ENCODE results near the gene FDX1. TPM values are rescaled to one million over a fixed set of nuclear protein-coding genes. Genes with fewer than 3 reads are reported as not detected.
"Not testable (repeated sequence)": the region's sequence is repeated elsewhere in the genome, so short reads cannot be mapped to it uniquely, and the experiment has no call there.

FDX1 gene
- total RNA-seq, 1 experiment from 2014 or later: 29.9 TPM

DNA sequence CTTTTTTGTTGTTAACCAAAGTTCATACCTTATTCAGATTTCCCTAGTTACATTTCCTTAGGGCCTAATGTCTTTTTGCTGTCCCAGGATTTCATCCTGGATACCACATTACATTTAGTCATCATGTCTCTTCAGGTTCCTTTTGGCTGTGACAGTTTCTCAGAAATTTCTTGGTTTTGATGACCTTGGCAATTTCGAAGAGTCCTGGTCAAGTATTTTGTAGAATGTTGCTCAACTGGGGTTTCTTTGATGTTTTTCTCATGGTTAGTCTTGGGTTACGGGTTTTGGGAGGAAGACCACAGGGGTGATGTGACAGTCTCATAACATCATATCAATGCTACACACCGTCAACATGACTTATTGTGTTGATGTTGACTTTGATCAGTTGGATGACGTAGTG lies 39.8 kb upstream of the FDX1 start:
- intact Hi-C loops (cut with micrococcal nuclease; ENCODE audit: unreplicated experiment): no loop called here

DNA sequence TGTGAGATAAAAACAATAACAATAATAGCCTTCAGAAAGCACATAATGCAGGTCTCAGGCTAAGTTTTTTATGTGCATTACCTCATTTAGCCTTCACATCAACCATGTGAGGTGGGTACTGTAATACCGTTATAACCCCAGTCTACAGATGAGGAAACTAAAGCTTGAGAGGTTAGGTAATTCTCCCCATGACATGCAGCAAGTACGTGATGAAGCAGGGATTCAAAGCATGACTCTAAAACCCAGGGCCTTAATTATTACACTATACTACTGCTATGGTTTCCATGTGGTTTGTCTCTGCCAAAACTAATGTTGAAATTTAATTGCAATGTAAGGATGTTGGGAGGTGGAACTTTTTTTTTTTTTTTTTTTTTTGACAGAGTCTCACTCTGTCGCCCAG lies 37.7 kb upstream of the FDX1 start:
- Mint-ChIP-seq H3K36me3 (ENCODE audit: insufficient read depth, unreplicated experiment) (no peaks in the 10 kb centered on the region), H3K27ac (ENCODE audit: unreplicated experiment) (no peak overlapping the region)
- TF ChIP-seq, protein P1, sequence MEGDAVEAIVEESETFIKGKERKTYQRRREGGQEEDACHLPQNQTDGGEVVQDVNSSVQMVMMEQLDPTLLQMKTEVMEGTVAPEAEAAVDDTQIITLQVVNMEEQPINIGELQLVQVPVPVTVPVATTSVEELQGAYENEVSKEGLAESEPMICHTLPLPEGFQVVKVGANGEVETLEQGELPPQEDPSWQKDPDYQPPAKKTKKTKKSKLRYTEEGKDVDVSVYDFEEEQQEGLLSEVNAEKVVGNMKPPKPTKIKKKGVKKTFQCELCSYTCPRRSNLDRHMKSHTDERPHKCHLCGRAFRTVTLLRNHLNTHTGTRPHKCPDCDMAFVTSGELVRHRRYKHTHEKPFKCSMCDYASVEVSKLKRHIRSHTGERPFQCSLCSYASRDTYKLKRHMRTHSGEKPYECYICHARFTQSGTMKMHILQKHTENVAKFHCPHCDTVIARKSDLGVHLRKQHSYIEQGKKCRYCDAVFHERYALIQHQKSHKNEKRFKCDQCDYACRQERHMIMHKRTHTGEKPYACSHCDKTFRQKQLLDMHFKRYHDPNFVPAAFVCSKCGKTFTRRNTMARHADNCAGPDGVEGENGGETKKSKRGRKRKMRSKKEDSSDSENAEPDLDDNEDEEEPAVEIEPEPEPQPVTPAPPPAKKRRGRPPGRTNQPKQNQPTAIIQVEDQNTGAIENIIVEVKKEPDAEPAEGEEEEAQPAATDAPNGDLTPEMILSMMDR (IDR thresholded peaks at IDR 0.05; ENCODE audit: insufficient read depth in 1 of 2, low read depth in 1 of 2, low read length in 1 of 2, severe bottlenecking in 1 of 2, unreplicated experiment in 1 of 2): no peak

More for the DNA sequence above, 39.8 kb upstream of the FDX1 start:
- Mint-ChIP-seq H3K4me1 (ENCODE audit: low read depth, unreplicated experiment) (peaks cover 4% of the 10 kb centered on the region), H3K27me3 (ENCODE audit: insufficient read depth, unreplicated experiment) (no peaks in the 10 kb centered on the region), H3K4me3 (ENCODE audit: unreplicated experiment) (no peak overlapping the region), H3K36me3 (ENCODE audit: insufficient read depth, unreplicated experiment) (no peaks in the 10 kb centered on the region), H3K27ac (ENCODE audit: unreplicated experiment) (no peak overlapping the region), H3K9me3 (ENCODE audit: unreplicated experiment) (peaks cover 18% of the 10 kb centered on the region)
- ChIA-PET POLR2A (no interaction called here), CTCF (no interaction called here)
- TF ChIP-seq, protein P1 (IDR thresholded peaks at IDR 0.05; ENCODE audit: insufficient read depth in 1 of 2, low read depth in 1 of 2, low read length in 1 of 2, severe bottlenecking in 1 of 2, unreplicated experiment in 1 of 2): no peak
- no peak for DNase-seq
- Histone ChIP-seq H3K27me3 (replicated peaks; ENCODE audit: control insufficient read depth, insufficient read depth, low read length) (no peaks in the 10 kb centered on the region), H3K4me3 (ENCODE audit: low read depth, low read length) (no peak overlapping the region), H3K9me3 (peaks cover 14% of the 10 kb centered on the region), H3K4me1 (no peaks in the 10 kb centered on the region), H3K36me3 (ENCODE audit: control insufficient read depth, insufficient read depth, low read length) (no peaks in the 10 kb centered on the region)
- no TSS peak for BruUV-seq (replicated peaks)

DNA sequence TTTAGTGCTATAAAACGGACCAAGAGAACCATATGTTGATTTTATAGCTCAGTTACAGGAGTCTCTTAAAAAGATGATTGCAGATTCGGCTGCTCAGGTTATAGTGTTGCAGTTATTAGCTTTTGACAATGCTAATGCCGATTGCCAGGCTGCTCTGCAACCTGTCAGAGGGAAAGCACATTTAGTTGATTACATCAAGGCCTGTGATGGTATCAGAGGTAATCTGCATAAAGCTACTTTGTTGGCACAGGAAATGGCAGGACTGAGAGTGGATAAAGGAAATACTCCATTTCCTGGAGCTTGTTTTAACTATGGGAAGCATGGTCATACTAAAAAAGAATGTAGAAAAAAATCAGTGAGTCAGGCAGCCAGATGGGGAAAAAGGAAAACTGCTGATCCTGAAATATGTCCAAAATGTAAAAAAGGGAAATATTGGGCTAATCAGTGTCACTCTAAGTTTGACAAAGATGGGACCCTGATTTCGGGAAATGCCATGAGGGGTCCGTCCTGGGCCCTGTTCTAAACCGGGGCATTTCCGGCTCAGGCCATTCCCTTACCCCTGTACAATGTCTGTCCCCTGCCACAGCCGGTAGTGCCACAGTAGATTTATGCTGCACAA lies 32.0 kb upstream of the FDX1 start:
- H3K4me1 ChIP-seq; H3K27me3 ChIP-seq (replicated peaks; ENCODE audit: control insufficient read depth, insufficient read depth, low read length); H3K4me3 Mint-ChIP-seq (ENCODE audit: unreplicated experiment); intact Hi-C loops (cut with micrococcal nuclease; ENCODE audit: unreplicated experiment); CTCF ChIA-PET; BruUV-seq (replicated peaks); H3K36me3 ChIP-seq (ENCODE audit: control insufficient read depth, insufficient read depth, low read length); H3K4me1 Mint-ChIP-seq (ENCODE audit: low read depth, unreplicated experiment); H3K36me3 Mint-ChIP-seq (ENCODE audit: insufficient read depth, unreplicated experiment); H3K27me3 Mint-ChIP-seq (ENCODE audit: insufficient read depth, unreplicated experiment); H3K27ac Mint-ChIP-seq (ENCODE audit: unreplicated experiment); DNase-seq; H3K4me3 ChIP-seq (ENCODE audit: low read depth, low read length): not testable (repeated sequence)
- POLR2A ChIA-PET: interaction anchor here (0.6 kb wide), 1 partner anchor 99 kb away, joined by 3 read pairs; no protein-coding TSS in a partner anchor
- H3K9me3 Mint-ChIP-seq (ENCODE audit: unreplicated experiment): peaks cover 22% of the 10 kb centered on the region
- H3K9me3 ChIP-seq: peaks cover 11% of the 10 kb centered on the region

More for the DNA sequence above, 37.7 kb upstream of the FDX1 start:
- ChIA-PET POLR2A (no interaction called here), CTCF (interaction anchor here (1.0 kb wide), 1 partner anchor 191 kb away, joined by 3 read pairs; no protein-coding TSS in a partner anchor)
- H3K36me3 ChIP-seq (ENCODE audit: control insufficient read depth, insufficient read depth, low read length): no peaks in the 10 kb centered on the region
- no peak for DNase-seq
- H3K4me3 Mint-ChIP-seq (ENCODE audit: unreplicated experiment): no peak overlapping the region
- no peaks in the 10 kb centered on the region for H3K4me1 Mint-ChIP-seq (ENCODE audit: low read depth, unreplicated experiment)
- no peak overlapping the region for H3K4me3 ChIP-seq (ENCODE audit: low read depth, low read length)
- H3K4me1 ChIP-seq: no peaks in the 10 kb centered on the region
- peaks cover 29% of the 10 kb centered on the region for H3K9me3 Mint-ChIP-seq (ENCODE audit: unreplicated experiment)
- BruUV-seq (replicated peaks): no TSS peak
- H3K9me3 ChIP-seq: peaks cover 21% of the 10 kb centered on the region
- peaks cover 2% of the 10 kb centered on the region for H3K27me3 Mint-ChIP-seq (ENCODE audit: insufficient read depth, unreplicated experiment)
- intact Hi-C loops (cut with micrococcal nuclease; ENCODE audit: unreplicated experiment): no loop called here
- H3K27me3 ChIP-seq (replicated peaks; ENCODE audit: control insufficient read depth, insufficient read depth, low read length): no peaks in the 10 kb centered on the region

DNA sequence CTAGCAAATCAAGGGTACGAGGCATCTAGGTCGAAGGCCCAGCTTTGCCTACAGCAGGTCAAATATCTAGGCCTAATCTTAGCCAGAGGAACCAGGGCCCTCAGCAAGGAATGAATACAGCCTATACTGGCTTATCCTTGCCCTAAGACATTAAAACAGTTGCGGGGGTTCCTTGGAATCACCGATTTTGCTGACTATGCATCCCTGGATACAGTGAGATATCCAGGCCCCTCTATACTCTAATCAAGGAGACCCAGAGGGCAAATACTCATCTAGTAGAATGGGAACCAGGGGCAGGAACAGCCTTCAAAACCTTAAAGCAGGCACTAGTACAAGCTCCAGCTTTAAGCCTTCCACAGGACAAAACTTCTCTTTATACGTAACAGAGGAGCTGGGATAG lies 26.2 kb upstream of the FDX1 start:
- H3K27ac Mint-ChIP-seq (ENCODE audit: unreplicated experiment); DNase-seq; H3K36me3 Mint-ChIP-seq (ENCODE audit: insufficient read depth, unreplicated experiment); POLR2A ChIA-PET; intact Hi-C loops (cut with micrococcal nuclease; ENCODE audit: unreplicated experiment); CTCF ChIA-PET; H3K27me3 ChIP-seq (replicated peaks; ENCODE audit: control insufficient read depth, insufficient read depth, low read length); H3K9me3 Mint-ChIP-seq (ENCODE audit: unreplicated experiment); H3K36me3 ChIP-seq (ENCODE audit: control insufficient read depth, insufficient read depth, low read length); H3K4me3 ChIP-seq (ENCODE audit: low read depth, low read length); H3K4me3 Mint-ChIP-seq (ENCODE audit: unreplicated experiment); BruUV-seq (replicated peaks); H3K27me3 Mint-ChIP-seq (ENCODE audit: insufficient read depth, unreplicated experiment): not testable (repeated sequence)
- Histone ChIP-seq H3K9me3 (peaks cover 16% of the 10 kb centered on the region), H3K4me1 (peaks cover 23% of the 10 kb centered on the region)
- H3K4me1 Mint-ChIP-seq (ENCODE audit: low read depth, unreplicated experiment): peaks cover 14% of the 10 kb centered on the region

DNA sequence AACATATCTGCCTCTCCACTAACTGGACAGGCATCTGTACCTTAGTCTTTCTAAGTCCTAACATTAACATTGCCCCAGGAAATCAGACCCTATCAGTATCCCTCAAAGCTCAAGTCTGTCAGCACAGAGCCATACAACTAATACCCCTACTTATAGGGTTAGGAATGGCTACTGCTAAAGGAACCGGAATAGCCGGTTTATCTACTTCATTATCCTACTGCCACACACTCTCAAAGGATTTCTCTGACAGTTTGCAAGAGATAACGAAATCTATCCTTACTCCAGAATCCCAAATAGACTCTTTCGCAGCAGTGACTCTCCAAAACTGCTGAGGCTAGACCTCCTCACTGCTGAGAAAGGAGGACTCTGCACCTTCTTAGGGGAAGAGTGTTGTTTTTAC lies 24.1 kb upstream of the FDX1 start:
- peaks cover 23% of the 10 kb centered on the region for H3K4me1 ChIP-seq
- peaks cover 16% of the 10 kb centered on the region for H3K9me3 ChIP-seq
- BruUV-seq (replicated peaks); POLR2A ChIA-PET; H3K9me3 Mint-ChIP-seq (ENCODE audit: unreplicated experiment); H3K4me3 Mint-ChIP-seq (ENCODE audit: unreplicated experiment); H3K27me3 Mint-ChIP-seq (ENCODE audit: insufficient read depth, unreplicated experiment); H3K36me3 ChIP-seq (ENCODE audit: control insufficient read depth, insufficient read depth, low read length); H3K4me3 ChIP-seq (ENCODE audit: low read depth, low read length); H3K27me3 ChIP-seq (replicated peaks; ENCODE audit: control insufficient read depth, insufficient read depth, low read length); H3K36me3 Mint-ChIP-seq (ENCODE audit: insufficient read depth, unreplicated experiment): not testable (repeated sequence)
- DNase-seq: peak; percentile 51 to 72
- intact Hi-C loops (cut with micrococcal nuclease; ENCODE audit: unreplicated experiment): loop anchor here (1.0 kb wide), 1 partner anchor 26 kb away; no protein-coding TSS in a partner anchor
- peak overlapping the region; percentile 6 for H3K27ac Mint-ChIP-seq (ENCODE audit: unreplicated experiment)
- CTCF ChIA-PET: interaction anchor here (0.5 kb wide), 1 partner anchor 59 kb away, joined by 3 read pairs; no protein-coding TSS in a partner anchor
- peaks cover 14% of the 10 kb centered on the region for H3K4me1 Mint-ChIP-seq (ENCODE audit: low read depth, unreplicated experiment)

Measured in Caco-2 (cell line).